ENCODE data around the gene KIF24.
"Not testable (repeated sequence)": the region's sequence is repeated elsewhere in the genome, so short reads cannot be mapped to it uniquely, and the experiment has no call there.

The KIF24 gene

DNA sequence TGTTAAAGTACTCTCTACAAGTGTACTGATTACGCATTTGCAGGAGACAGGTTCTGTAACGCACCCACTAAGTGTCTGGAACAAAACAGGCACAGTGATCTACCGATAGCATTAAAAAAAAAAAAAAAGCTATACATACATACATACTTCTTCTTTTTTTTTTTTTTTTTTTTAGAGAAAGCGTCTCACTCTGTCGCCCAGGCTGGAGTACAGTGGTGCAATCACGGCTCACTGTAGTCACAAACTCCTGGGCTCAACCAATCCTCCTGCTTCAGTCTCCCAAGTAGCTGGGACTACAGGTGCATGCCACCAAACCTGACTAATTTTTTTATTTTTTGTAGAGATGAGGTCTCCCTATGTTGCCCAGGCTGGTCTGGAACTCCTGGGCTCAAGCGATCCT lies 7.6 kb downstream of the KIF24 start:
- DNase-seq: no peak

DNA sequence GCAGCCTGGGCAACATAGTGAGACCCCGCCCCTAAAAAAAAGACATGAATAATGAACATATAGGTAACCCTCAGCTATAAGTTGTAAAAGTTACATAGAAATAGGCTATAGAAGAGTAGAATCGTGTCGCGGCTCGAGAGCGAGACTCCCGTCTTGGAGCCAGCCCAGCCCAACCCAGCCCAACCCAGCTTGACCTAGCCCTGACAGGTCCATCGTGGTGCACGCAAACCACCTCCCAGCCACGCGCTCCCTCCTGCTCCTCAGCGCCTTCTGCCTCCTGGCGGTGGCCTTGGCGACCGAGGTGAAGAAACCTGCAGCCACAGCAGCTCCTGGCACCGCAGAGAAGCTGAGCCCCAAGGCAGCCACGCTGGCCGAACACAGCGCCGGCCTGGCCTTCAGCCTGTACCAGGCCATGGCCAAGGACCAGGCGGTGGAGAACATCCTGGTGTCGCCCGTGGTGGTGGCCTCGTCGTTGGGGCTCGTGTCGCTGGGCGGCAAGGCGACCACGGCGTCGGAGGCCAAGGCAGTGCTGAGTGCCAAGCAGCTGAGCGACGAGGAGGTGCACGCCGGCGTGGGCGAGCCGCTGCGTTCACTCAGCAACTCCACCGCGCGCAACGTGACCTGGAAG lies 10.8 kb downstream of the KIF24 start:
- no peak for DNase-seq

DNA sequence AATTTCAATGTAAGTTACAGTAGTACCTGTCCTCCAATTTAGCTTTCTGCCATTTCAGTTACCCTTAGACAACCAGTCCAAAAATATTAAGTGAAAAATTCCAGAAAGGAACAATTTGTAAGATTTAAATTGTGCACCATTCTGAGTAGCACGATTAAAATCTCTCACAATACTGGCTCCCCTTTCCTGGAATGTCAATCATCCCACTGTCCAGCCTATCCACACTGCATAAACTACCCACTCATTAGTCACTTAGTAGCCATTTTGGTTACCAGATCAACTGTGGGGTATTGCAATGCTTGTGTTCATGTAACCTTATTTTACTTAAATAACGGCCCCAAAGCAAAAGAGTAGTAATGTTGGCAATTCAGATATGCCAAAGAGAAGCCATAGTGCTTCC lies 11.6 kb downstream of the KIF24 start:
- no peak for DNase-seq

DNA sequence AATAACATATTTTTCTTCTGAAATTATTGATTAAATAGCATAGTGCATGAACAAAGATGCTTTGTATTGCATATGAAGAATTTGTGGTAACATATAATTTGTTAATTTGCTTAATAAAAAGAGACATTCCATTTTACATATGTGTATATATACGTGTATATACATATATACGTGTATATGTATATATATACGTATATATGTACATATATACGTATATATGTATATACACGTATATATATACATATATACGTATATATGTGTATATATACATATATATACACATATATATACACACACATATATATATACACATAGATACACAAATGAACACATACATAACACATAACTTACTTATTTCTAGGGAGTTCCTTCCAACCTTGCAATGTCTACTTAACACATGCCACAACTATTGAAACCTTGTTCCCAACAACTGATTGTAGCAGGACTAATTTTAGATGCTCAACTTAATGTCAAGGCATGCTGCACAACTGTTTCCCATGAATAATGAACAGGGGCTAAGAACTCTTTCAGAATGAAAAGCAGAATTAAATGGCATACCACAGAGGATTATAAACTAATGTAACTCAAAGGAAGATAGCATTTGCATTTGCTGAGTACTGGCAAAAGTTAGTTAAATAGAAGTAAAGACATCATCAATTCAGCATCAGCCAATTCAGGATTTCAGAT lies 17.4 kb downstream of the KIF24 start:
- DNase-seq: no peak

DNA sequence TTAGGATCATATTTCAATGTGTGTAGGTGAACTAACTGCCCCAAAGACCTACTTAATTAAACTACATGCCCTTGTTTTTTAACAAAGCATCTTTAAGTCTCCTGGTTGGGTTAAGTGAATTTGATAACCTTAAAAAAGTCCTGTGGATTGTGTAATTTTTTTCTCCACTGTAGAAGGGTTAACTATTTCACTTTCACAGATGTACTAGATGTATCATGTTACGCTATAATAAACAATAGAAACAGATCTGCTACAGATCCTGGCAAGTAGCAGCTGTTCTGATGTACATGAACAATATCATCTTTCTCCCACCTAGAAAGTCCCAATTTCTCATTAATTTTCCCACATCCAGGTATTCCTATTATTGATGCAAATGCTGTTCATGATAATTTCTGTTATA lies 18.9 kb downstream of the KIF24 start:
- no peak for DNase-seq

DNA sequence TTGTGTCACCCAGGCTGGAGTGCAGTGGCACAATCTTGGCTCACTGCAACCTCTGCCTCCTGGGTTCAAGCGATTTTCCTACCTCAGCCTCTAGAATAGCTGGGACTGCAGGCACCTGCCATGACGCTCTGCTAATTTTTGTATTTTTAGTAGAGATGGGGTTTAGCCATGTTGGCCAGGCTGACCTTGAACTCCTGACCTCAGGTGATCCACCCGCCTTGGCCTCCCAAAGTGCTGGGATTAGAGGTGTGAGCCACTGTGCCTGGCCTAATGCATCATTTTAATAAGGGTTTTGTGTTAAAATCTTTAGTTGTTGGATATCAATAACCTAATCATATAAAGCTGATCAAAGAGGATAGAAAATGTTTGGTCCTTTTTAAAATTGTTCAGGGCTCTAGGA lies 20.8 kb downstream of the KIF24 start:
- not testable (repeated sequence) for DNase-seq

DNA sequence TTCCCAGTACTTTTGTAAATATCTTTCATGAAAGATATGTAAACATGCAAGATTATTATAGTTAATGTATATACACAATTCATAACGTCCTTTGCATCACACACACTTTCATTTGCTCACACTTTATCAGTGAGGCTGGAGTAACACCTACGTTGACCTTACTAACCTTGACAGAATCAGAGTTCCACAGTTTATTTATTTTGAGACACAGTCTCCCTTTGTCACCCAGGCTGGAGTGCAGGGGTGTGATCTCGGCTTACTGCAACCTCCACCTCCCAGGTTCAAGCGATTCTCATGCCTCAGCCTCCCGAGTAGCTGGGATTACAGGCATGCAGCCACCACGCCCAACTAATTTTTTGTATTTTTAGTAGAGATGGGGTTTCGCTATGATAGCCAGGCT lies 28.0 kb downstream of the KIF24 start:
- not testable (repeated sequence) for DNase-seq

DNA sequence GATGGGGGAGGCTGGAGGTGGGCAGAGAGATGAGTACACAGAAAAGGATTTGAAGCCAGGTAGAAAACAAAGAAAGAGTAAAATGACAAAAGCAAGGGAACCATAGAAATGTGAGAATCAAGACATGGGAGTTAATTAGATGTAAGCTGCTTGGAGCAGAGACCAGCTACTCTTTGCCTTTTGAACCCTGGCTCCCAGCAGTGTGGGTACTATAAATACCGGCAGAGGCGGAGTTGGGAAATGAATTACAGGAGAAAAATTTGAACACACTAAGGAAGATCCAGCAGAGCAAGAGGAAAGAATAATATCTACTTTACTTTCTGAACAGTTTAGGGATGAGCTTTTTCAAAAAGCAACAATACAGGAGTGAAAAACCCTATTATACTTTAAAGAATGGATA lies 36.5 kb downstream of the KIF24 start:
- DNase-seq: no peak

DNA sequence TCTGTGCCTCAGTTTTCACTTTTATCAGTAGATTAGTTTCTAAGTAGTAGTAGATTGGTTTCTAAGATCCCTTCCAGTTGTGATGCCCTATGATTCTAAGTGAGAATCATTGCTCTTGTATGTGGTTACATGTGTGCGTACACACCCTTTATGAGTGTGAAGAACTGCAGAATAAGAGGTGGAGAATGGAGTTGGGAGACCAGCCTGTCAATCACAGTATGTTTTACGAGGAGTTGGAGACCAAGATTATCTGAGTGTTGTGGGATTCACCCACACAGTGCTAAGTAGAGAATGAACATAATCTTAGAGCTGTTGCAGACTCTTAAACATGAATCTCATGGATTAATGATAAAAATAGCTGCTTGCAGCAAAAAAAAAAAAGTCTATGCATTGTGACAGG lies 37.6 kb downstream of the KIF24 start:
- no peak for DNase-seq

DNA sequence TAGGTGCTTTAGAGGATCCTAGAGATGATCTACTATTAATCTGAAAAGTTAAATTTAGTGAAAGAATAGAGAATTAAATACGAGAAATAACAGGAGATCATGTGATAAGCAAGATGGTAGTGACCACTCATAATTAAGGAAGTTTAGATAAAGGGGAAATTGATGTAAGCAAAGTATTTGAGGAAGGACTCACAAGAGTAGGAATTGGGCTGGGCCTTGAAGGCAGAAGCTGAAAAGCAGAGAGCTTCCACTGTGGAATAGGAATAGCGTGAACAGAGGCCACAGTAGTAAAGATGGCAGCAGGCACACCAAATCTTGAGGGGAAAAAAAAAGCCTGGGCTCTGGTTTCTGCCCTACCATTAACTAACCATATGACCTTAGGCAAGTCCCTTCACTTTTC lies 38.0 kb downstream of the KIF24 start:
- no peak for DNase-seq

DNA sequence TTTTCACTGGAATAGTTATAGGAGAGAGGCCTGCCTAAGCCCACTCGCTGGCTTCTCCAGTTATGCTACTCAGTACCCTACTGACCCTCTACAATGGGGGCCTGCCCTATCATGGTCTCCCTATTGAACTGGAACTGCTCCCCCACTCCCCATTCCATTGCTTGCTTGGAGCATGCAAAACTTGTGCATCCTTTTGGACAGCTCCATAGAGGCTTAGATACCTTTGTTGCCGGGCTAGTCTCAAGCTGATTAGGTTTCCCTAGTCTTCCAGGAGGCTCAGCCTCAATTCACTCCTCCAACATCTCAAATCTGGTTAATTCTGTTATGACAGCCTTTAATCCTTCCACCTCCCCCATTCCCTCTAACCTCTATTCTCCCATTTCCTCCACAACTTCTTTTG lies 39.9 kb downstream of the KIF24 start:
- no peak for DNase-seq

DNA sequence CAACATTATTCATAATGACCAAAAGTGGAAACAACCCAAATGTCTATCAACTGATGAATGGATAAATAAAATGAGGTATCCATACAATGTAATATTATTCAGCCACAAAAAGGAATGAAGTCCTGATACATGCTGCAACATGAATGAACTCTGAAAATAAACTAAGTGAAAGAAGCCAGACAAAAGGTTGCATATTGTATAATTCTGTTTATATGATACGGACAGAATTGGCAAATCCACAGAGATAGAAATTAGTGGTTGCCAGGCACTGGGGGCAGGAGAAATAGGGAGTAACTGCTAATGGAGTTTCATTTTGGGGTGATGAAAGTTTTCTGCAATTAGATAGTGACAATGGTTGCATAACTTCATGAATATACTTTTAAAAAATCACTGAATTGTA lies 47.0 kb downstream of the KIF24 start:
- no peak for DNase-seq

DNA sequence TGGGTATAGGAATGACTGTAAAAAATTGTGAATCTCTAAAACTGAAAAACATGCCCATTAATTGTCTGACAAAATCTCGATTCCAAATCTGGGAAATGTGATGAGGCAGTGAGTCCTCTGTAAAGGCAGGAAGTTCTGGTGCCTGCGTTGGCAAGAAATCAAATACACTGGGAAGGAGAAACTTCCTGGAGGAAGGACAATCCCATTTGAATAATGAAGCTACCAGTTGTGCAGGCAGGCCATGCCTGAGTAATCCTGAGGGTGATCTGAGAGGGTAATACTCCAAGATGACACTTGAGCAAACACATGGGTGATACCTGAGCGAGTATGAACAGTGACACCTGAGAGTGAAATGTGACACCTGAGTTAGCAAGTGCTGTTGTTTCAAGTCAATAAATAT lies 49.7 kb downstream of the KIF24 start:
- DNase-seq: no peak

Data from kidney glomerular epithelial cell (primary cell).